Inflammatory macrophage treated with lipopolysaccharide for 1 hour (primary cell): ENCODE data around the gene ITPRIPL1.

Source experiments
- DNase-seq, 2 donors: peaks; one replicate each; pipeline ENCODE4 v3.0.0-alpha.2; 2020 to 2022

Gene ITPRIPL1

DNA sequence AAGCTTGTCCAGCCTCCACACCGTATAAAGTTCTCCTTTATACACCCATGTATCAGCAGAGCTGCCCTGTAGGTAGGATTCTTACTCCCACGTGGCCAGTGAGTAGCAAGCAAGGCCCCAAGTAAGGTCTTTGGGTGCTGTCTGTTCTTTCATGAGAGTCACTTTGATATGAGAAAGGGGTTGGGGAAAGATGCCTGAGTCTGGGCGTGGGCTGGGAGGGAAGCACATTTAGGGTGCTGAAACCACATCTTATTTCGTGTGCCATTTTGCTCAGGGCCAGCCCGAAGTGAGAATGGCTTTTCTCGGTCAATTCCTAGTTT is 436 bp upstream of the ITPRIPL1 start:
- DNase-seq = no peak

DNA sequence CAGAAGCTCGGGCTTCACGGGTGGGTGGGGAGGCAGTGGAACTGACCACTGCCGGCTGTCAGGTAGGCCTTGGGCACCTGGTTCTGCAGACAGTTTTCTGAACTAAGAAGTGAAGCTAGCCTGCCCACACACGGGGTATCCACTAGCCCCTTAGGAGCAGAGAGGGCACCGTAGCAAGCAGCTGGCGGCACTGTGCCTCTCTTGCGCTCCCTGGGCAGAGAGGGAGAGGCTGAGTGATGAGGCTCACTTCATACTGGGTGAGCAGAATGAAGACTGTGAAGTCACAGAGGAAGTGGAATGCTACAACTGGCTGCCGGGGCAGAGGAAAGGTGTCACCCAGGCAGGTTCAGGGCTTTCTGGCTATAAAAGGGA is 753 bp downstream of the ITPRIPL1 start:
- no peak for DNase-seq

DNA sequence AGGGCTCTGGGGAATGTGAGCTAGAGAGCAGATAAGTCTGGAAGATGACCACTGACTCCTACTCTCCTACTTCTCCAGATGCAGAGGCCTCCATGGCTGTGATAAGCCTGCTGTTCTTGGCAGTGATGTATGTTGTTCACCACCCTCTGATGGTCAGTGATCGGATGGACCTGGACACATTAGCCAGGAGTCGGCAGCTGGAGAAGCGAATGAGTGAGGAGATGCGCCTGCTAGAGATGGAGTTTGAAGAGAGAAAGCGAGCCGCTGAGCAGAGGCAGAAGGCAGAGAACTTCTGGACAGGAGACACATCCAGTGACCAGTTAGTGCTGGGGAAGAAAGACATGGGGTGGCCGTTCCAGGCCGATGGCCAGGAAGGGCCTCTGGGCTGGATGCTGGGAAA is 1.4 kb downstream of the ITPRIPL1 start:
- no peak for DNase-seq

DNA sequence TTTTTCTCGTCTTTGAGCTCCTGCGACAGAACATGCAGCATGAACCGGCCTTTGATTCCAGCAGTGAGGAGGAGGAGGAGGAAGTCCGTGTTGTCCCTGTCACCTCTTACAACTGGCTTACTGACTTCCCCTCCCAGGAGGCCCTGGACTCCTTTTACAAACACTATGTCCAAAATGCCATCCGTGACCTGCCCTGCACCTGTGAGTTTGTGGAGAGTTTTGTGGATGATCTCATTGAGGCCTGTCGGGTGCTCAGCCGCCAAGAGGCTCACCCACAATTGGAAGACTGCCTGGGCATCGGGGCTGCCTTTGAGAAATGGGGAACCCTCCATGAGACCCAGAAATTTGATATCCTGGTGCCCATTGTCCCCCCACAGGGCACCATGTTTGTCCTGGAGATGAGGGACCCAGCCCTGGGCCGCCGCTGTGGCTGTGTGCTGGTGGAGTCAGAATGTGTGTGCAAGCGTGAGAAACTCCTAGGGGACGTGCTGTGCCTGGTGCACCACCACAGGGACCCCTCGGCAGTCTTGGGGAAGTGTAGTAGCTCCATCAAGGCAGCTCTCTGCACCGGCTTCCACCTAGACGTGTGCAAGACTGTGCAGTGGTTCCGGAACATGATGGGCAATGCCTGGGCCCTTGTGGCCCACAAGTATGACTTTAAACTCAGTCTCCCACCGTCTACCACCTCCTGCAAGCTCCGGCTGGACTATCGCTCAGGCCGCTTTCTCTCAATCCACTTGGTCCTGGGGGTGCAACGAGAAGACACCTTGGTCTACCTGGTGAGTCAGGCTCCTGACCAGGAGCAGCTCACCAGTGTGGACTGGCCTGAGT is 2.1 kb downstream of the ITPRIPL1 start:
- no peak for DNase-seq

DNA sequence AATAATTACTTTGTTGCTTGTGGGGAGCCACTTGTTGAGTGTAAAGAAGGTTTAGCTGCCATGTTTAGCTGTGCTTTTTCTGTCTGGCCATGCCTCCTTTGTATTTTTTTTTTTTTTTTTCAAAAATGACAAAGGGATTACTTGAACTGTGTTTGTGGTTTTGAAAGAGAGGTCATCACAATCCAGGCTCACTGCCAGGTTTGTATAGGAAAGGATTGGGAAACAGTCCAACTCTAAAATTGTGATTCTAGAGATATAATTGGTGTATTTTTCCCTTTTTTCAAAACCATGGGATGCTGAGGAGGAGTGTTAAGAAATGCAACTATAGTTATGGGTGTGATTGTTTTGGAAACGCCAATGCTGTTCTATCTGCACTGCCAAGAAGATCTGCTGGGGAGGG is 4.3 kb downstream of the ITPRIPL1 start:
- DNase-seq = no peak

DNA sequence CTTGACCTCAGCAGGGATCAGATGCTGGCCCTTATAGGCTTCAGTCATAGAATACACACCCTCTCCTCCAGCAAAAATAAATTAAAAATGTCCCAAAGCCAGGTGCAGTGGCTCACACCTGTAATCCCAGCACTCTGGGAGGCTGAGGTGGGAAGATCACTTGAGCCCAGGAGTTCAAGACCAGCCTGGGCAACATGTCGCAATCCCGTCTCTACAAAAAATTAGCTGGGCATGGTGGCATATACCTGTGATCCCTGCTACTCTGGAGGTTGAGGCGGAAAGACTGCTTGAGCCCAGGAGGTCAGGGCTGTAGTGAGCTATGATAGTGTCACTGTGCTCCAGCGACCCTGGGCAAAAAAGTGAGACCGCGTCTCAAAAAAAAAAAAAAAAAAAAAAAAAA is 4.8 kb downstream of the ITPRIPL1 start:
- no peak for DNase-seq

DNA sequence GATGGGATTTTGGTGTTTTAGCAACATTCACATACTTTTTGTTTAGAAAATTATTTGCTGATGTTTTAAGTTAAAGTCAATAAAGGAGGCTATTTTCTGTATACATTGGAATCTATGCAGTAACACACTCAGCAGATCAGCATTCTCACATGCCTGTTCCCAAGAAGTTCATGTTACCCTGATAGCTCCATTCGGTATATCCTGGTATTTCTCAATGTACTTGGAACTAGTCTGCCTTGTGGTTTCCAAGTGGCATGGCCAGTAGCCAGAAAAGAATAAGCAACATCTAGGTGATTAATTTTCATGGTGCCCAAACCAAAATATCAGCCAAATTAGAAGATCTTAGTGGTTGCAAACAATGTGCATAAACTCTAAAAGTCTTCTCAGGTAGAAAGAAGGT is 5.3 kb downstream of the ITPRIPL1 start:
- DNase-seq = no peak

DNA sequence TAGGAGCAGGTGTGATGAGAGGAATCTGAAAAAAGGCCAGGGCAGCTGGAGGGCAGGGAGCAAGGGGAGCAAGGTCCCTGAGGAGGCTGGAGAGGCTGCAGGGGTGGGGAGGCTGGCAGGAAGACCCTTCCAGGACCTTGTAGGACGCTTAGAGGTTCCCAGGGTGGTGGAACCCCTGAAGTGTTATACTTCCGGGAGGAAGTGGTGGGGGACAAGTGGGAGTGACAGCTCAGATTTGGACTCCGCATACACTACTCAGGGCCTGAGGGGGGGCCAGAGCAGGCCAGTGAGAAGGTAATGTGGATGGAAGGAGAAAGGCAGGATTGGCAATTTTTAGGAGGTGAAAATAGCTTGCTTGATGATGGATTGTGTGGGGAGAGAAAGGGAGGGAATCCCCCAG is 8.6 kb downstream of the ITPRIPL1 start:
- DNase-seq = no peak

DNA sequence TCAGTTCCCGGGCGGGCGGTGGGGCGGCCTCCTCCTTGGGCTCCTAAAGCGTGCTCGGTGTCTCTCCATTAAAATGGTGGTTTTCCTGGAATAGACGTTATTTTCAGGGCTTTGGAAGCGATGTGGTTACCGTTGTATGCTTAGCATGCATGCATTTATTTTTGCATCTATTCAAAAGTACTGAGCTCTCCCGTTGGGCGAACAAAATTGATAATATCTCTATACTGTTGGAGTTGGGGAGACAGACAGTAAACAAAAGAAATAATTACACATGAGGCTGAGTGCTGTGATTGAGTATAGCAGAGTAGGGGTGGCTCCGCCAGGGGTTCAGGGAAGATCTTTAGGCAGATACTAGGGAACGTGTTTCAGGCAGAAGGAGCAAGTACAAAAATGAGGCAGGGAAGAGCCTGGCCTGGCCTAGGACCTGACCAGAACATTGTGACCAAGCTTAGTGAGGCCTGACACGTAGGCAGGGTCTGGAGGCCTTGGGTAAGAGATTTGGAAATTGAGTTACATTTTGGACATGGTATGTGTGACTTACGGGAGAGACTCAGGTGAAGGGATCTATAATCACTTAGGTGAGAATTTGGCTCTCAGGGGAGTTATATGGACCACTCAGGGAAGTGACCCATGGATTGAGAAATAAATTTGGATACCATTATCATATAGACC is 11.1 kb downstream of the ITPRIPL1 start:
- DNase-seq = no peak

DNA sequence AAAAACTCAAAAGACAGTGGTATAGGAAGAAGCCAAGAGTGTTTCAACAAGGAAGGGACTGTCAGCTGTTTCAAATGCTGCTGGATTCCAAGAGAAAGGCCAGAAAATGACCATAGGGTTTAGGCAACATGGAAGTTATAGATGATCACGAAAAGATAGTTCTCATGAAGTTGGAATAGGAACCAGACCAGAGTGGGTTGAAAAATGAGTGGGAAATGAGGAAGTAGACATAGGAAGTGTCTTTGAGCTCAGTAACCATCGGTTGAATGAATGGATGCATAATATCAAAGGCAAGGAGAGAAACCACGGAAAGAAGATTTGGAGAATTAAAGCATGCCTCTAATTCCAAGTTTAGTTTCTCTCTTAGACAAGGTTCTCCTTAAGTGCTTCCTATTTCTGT is 11.8 kb downstream of the ITPRIPL1 start:
- DNase-seq = peak; percentile 69 to 84

DNA sequence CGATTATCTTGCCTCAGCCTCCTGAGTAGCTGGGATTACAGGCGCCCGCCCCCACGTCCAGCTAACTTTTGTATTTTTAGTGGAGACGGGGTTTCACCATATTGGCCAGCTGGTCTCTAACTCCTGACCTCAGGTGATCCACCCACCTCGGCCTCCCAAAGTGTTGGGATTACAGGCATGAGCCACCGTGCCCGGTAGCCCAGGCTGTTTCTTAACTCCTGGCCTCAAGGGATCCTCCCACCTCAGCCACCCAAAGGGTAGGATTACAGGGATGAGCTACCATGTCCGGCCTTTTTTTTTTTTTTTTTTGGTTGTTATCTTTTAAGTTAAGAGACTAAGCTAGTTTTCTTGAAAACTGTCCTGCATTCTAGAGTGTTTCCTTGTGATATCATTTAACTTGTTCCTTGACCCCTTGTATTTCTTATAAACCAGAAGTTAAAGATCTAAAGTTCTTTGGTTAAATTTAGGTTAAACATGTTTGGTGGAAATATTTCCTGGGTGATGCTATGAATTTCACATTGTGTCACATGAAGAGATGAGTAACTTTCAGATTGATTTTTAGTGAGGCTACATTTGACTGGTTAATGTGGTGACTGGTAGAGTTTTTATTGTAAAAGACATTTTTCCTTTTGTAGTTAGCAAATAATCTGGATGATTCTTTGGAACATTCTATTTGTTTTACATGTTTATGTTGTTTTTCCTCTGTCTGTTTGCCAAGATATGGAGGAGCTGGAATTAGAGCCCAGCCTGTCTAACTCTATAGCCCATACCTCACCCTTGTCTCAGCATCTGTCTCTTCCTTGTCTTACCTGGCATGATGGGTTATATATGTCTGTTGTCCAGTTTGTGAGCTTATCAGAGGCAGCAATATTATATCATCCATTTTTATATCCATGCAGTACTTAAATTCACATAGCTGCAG is 15.6 kb downstream of the ITPRIPL1 start:
- no peak for DNase-seq

DNA sequence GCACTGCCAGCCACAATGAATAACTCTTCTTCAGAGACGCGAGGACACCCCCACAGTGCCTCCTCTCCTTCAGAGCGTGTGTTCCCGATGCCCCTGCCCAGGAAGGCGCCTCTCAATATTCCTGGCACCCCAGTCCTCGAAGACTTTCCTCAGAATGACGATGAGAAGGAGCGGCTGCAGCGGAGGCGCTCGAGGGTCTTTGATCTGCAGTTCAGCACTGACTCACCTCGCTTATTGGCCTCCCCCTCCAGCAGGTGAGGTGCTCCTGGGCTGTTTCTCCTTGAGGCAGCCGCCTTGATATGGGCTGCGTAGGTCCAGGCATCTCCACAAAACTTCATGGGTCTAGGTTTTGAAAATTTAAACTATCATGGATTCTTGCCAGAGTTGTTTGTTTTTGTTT is 16.5 kb downstream of the ITPRIPL1 start:
- DNase-seq = no peak

DNA sequence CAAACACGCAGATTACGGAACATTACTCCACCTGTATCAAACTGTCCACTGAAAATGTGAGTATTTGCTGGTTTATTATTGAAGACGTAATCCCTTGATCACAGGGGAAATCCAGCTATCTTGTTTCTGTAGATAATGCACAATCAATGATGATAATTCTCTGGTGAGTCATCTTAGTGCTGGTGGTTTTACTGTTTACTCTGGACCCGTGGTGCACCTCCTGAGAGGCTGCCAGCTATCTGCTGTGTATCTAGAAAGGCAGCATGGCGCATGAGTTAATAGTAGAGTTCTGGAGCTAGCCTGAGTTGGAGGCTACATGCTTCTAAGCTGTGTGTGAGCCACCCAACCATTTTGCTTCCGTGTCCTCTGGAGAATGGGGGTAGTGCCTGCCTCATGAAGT is 17.0 kb downstream of the ITPRIPL1 start:
- DNase-seq = no peak

DNA sequence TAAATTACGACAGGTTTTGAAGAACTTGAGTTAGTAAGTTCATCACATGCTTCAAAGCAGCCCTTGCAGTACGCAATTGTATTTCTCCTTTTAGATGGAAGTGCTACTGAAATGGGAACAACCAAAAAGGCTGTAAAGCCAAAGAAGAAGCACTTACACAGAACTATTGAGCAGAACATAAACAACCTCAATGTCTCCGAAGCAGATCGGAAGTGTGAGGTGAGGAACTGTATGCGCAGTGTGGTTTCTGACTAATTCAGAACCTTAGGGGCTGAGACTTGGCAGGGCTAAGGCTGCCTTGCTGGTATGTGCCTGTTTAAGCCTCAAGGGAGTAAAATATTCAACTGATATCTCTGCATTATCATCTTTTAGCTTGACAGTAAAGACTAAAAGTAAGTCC is 18.9 kb downstream of the ITPRIPL1 start:
- peak; percentile 41 to 74 for DNase-seq

DNA sequence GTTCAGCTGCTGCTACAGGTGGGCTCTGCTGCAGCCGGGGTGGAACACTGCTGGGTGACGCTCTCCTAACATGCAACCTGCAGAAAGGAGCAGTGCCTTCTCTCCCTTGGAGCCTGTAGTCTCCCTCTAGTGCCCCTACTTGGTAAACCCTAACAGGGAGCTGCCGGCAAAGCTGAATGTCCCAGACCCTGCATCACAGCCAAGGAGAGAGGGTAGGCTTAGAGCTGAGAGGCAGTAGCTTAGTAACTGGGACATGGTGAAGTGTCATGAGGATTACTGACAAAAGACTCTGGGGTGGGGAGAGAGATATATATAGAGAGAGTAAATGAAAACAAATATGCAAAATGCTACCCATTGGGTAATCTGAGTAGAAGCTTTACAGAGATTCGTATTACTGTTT is 20.3 kb downstream of the ITPRIPL1 start:
- DNase-seq = peak in 1 of 2 donors; percentile 32

DNA sequence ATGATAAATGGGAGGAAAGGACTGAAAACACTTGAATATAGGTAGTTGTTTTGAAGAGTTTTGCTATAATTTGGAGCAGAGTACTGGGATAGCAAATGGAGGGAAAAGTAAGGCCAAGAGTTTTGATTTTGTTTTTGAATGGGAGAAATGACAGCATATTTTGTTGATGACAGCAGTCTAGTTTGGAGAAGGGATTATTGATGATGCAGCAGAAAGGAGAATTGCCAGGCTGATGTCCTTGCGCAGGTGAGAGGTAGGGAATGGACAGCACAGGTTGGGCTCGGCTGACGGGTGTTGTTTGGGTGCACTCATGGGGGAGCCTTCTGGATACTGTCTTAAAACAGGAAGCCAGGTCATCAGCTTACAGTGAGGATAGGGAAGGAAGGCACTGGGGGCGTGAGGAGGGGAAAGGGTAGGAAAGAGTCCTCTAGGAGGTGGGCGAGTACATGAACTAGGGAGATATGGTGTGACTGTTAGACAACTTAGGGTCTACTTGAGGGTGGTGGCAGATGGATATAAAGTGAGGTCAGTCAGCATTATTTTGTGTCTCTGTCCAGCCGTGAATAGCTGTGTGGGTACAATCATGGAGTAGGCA is 20.8 kb downstream of the ITPRIPL1 start:
- DNase-seq = peak; percentile 44 to 69

DNA sequence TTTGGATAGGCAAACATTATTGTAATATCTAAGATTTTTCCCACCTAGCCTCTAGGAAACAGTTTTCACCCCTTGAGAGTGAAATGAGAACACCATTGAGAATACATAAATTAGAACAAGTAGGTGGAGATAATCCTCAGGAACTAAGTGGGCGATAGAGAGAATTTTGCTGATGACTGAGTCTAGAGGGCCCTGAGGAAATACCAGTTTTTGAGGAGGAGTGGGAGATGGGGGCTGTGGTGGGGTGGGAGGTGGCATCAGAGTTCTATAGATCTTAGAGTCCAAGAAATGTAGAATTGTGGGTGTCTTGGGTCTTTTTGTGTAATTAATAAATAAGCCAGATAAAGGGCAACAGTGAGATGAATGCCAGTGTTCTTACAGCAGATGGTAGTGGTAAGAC is 22.3 kb downstream of the ITPRIPL1 start:
- no peak for DNase-seq

DNA sequence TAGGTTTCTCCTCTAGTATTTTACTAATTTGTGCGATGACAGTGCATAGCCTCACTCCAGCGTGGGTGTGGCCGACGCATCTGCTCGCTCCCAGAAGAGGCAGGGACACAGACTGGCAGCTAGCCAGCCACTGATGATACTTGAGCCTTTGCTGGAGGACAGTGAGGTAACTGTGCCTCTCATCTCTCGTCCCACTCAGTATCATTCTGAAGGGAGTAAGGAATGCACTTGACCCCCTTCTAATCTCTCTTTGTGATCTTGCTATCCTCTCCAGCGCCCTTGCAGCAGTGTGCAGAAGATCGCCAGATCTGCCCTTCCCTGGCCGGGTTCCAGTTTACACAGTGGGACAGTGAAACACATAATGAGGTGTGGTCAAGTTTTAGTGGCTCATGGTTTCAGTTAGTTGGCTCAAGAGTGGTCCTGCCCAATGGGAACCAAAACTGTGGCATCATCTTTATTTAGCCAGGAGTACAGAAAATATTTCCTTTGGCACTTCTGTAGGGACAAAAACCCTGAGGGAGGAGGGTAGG is 28.0 kb downstream of the ITPRIPL1 start:
- no peak for DNase-seq

DNA sequence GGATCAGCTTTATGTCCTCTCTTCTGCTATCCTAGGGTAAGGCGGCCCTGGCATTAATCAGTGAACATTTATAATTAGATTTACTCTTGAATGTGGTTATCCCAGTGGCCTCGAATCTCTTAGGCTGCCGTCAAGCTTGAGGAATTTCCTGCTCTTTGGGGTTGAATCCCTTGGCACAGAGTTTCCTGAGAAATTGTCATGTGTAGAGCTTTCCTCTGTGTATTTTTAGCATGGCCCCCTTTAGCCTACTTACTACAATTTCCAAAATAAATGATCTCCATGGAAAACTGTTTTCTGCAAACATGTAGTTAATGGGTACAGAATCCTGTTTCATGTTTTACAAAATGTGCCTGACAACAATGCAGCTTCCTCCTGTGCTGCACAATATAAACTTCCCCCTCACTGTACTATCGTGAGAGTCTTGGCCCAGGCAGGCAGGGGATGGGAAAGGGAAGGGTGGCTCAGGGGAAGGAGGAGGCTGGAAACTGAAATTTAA is 28.5 kb downstream of the ITPRIPL1 start:
- no peak for DNase-seq

DNA sequence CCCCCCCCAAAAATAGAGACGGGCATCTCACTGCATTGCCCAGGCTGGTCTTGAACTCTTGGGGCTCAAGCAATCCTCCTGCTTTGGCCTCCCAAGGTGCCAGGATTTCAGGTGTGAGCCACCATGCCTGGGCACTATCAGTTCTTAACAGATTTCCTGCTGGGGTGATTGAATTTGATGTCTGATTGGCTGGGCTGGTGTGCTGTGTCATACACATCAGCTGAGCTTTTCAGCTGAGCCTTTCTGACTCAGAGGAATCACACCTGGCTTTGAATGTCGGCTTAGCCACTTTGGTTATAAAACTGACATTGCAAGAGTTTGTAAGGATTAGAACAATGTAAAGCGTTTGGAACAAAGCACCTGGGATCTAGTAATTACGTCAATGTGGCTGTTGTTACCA is 29.4 kb downstream of the ITPRIPL1 start:
- no peak for DNase-seq

DNA sequence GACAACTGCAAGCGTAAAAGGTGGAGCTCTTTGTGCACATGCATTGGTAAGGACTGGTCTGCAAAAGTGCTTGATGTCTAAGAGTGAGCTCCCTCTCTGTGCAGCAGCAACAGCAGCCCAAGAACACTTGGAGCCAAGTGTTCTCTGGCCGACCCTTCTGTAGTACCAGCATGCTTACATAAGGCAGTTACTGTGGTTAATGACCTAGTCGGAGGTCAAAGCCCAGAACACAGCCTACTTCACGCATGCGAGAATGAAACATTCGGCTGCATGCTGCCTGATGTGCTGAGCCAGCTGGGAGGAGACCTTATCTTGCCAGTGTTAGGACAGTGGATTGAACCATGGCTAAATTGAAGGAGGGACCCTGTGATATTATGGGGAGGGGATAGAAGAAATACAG is 31.8 kb downstream of the ITPRIPL1 start:
- no peak for DNase-seq

DNA sequence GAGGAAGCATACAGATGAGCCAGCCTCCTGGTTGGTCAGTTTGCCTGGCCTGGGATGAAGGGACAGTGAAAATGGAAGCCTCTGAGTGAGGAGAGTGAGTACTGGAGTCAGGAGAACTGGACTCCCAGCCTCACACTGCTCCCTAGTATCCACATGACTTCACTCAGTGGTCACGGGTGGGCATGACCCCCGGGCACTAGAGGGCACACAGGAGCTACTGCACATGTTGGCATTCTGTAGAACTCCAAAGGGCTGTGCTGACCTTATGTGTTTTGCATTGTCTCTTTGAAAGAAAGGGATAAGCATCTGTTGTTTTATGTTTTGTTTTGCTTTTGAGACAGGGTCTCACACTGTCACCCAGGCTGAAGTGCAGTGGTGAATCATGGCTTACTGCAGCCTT is 34.2 kb downstream of the ITPRIPL1 start:
- DNase-seq = no peak

DNA sequence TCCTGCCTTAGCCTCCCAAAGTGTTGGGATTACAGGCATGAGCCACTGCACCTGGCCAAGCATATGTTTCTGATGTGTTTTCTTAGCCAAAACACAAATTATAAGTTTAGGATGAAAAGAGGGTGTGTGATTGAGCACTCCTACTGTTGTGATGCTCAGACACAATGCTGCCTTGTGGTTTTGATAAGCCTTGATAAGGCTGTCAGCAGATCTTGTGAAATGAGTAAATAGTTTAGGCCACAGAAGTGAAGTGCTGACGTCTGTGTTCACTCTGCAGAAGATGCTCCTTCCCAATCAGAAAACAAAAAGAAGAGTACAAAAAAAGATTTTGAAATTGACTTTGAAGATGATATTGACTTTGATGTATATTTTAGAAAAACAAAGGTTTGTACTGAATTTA is 34.7 kb downstream of the ITPRIPL1 start:
- no peak for DNase-seq
